Mononuclear cell (primary cell): Measurements from ENCODE around the gene C16orf78. TPM values are rescaled to one million over a fixed set of nuclear protein-coding genes. Genes with fewer than 3 reads are reported as not detected.

Experiments used
- H3K27me3 ChIP-seq: 2 replicates; pipeline ENCODE4 v1.6.0; 2011; ENCODE audit warnings: low read length, control low read depth; ENCODE audit not compliant: insufficient read depth
- H3K4me1 ChIP-seq: 2 replicates; pipeline ENCODE4 v1.5.1; 2011; ENCODE audit warnings: mild to moderate bottlenecking, low read length, control low read depth; ENCODE audit not compliant: insufficient read depth
- H3K4me3 ChIP-seq: 2 replicates; pipeline ENCODE4 v1.5.1; 2011; ENCODE audit warnings: mild to moderate bottlenecking, low read length, moderate library complexity
- H3K9me3 ChIP-seq: 2 replicates; pipeline ENCODE4 v1.5.1; 2011; ENCODE audit warnings: low read depth, mild to moderate bottlenecking, control low read depth, low read length
- total RNA-seq: library from RNA; depleted of rRNA; stranded (reverse); fragments of >200 nt; gene quantifications from one replicate; pipeline ENCODE4 v1.2.3, GENCODE V29; 2012

The C16orf78 gene
- total RNA-seq, 1 donor, result not detected

DNA sequence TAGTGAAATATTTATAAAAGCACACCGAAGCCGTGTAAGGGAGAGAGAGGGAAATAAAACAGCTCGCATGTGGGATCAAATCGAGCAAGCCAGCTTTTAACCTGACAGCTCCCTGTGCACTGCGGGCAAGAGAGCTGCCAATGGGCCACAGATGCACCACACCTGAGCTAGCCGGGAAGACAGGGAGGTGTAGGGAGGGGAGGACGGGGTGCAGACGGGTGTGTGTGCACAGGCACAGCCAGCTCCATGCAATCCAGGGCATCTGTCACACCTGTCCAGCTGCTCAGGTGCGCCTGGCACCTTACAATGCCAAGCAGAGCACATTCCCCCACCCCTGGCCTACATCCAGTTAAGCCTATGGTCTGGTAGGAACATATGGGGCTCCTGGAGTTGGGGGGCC is 70.0 kb downstream of the C16orf78 start:
- no peaks in the 10 kb centered on the region for H3K27me3 ChIP-seq
- H3K4me1 ChIP-seq, result peaks cover 15% of the 10 kb centered on the region
- H3K9me3 ChIP-seq, result no peaks in the 10 kb centered on the region
- no peak overlapping the region for H3K4me3 ChIP-seq

GRCh38 chr16:49446805-49447204 is 73.2 kb downstream of the C16orf78 start:
- Histone ChIP-seq H3K4me1 (peaks cover 4% of the 10 kb centered on the region), H3K4me3 (no peak overlapping the region), H3K9me3 (no peaks in the 10 kb centered on the region), H3K27me3 (no peaks in the 10 kb centered on the region)

Other genes starting within 250 kb of the C16orf78 start
- not detected for gene CBLN1, start 92.0 kb upstream of the C16orf78 start, total RNA-seq